HG03520 (cell line): ENCODE results near the gene FH.

Source experiments
- ATAC-seq: cut with Tn5 transposase; IDR thresholded peaks from one replicate; pipeline ENCODE4 v1.9.1; 2021; ENCODE audit warnings: mild to moderate bottlenecking, moderate library complexity; ENCODE audit not compliant: unreplicated experiment

FH gene

DNA sequence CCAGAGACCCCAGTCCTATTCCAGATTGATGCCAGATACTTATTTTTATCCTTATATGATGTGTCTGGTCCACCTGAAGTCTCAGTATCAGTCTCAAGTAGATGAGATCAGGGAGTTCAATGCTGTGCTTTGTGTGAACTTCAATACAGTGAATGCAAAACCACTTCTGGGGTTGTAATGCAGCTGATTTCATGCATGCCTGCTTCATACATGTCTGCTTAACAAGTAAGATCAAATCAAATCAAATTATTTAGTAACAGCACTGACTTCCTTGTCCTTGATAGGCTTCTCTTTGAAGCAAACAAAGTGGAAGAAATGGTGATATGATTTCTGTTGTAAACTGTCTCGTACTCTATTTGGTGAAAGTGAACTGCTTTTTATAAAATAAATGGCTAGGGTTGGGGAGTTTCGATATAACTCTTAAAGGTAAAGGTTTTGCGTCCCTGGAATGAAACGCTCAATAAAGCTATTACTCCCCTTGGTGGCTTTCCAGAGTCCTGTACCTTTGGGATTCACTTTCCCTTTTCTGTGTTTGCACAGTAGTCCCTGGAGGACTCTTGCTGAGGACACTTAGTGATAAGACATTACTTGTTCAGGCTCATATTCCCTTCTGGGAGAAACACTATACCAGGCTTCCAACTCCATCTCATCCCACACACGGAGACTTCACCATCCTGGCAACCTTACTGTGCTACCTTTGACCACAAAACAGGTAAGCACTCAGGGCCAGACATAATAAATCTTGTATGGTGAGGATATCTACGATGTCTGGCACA lies 59.3 kb downstream of the FH start:
- ATAC-seq: no peak

DNA sequence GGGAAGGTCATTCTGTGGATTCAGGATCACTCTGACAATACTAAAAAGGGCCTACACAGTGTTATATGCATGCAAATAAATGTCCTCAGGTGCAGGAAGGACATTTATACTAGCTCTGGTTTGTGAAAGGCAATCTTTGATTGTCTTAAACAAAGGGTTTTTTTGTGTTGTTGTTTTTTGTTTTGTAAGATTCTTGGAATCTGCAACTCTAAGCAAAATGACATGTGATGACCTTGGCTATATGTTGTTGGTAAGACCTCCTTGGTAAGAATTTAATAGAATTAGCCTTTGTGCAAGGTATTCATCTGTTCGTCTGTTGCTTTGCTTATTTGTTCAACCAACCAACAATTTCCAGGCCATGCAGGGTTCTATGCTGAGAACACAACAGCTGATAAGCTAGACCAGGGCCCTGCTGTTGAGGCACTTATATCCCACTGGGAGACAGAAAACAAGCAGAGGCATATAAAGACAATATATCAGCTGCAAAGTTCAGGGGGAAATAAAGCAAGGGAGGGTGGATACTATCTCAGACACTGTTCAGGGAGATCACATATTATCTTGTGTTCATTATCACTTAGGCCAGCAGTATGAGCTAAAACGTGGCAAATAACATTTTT lies 60.3 kb downstream of the FH start:
- ATAC-seq: no peak

DNA sequence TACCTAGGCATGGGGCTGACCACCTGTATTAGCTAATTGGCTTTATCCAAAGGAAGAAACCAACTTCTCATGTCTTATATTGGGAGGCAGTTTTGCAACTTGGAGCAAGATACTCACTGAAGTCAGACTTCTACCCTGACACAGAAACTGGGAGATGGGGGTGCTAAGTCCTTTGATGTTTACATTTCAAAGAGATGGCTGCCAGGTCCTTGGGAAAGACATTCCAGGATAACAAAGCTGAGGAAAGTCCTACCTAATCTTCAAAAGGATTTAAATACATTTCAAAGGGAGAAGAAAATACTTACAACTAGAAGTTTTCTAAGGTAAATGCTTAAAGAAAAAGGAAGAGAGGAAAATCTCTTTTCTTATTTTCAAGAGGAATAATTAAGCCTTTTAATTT lies 62.1 kb downstream of the FH start:
- no peak for ATAC-seq

DNA sequence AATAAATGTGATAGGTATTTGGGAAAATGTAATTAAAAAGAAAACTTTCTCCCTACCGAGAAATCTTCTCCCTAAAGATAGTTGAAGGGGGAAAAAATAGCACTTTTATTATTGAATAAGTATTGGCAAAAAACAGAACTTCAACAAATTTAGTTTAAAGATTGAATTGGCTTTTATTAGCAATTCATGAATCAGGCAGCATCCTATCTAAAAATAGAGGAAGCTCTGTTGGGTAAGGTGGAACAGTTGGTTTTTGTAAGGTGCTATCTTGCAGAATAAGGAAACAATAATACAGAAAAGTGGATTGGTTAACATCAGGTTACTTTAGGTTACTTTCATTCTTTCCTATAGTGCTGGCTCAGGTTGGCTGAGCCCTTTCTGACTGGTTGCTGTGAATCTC lies 62.8 kb downstream of the FH start:
- no peak for ATAC-seq

DNA sequence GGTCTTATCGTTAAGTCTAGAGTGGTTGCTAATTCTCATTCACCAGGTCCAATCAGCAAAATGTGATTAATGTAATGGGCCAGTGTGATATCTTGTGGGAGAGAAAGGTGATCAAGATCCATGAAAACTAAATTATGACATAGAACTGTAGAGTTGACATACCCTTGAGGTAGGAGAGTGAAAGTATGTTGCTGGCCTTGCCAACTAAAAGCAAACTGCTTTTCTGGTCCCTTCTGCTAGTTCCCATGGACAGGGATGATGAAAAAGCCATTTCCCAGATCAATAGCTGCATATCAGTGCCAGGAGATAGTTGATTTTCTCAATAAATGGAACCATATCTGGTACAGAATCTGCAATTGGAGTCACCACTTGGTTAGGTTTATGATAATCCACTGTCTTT lies 65.8 kb downstream of the FH start:
- ATAC-seq: no peak

DNA sequence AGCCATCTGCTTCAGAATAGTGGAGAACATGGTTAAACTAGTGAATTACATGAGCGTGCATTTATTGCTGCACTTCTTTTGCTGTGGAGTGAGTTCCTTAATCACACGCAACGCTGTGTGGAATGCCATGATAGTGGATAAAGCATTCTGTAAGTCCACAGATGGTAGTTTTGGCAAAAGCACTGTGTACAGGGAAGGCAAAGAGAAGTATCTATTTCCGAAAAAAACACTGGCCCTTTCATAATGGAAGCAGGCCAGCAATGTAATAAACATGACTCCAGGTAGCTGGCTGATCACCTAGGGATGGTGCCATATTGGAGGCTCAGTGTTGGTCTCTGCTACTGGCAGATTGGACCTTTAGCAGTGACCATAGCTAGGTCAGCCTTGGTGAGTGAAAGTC lies 67.6 kb downstream of the FH start:
- no peak for ATAC-seq
